HG02885 (cell line): ENCODE results near the gene SMCP.

ENCODE experiments used
- ATAC-seq: cut with Tn5 transposase; IDR thresholded peaks from one replicate; pipeline ENCODE4 v1.9.1; 2021; ENCODE audit warnings: mild to moderate bottlenecking; ENCODE audit not compliant: unreplicated experiment, poor library complexity

The SMCP gene

GRCh38 chr1:152878042-152878441 lies at the start of gene SMCP:
Gene SMCP (plus strand): TSS chr1:152878322. CDS start chr1:152884423, 6,101 bp downstream.
- no peak for ATAC-seq

DNA sequence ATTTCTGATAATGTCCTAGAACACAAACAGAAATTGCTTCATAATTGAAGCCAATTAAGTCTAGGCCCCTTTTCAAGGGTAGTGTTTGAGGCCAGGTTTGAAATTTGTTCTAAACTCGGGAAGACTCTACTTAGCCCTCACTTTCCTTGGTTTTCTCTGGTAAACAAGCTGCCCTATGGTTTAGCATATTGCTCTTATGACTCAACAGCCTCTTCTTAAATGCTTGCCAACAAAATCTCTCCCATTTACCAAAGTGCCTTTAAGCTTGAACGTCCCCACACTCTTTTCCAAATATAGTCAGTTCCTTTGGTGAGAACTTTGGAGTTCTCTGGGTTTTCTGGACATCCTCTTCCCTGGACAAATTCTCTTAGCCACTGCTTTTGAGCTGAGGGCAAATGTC lies 41.3 kb upstream of the SMCP start:
- no peak for ATAC-seq

DNA sequence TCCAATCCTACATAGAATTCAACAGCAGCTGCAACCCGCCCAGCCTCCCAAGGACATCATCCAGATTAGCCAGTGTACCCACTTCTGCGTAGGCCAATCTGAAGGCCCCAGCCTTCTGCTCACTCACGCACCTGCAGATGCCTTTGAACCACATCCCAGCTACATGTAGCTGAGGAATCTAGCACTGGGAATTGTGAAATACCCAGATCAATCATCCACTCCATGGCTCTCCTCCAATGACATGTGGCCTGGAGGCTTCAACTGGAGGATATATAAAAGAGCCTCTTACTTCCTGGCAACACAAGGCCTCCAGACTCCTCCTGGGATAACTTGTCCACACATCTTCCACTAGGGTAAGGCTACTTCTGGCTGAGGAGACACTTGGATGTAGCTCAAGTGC lies 35.6 kb upstream of the SMCP start, which contains the start of gene LCE6A:
Gene LCE6A, plus strand, starts transcription at position 301 of the 400 bp plus-strand sequence. CDS start 665 bp downstream, outside the sequence.
- no peak for ATAC-seq

DNA sequence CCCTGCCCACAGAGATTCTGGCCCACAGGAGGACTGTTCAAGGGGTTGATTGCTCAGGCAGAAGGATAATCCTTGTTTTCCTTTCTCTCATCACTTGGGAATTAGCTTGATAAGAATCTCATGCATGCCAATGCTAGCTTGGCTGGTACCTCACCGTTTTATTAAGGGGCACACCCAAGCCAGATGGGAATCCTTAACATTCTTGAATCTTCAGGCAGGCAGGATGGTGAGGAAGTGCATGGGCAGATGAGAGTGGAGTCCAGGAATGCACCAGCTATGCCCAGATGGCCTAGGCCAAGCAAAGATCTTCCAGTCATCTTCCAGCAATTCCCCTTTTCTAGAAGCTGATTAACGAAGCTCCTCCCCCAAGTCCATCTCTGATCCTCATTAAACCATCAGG lies 22.5 kb upstream of the SMCP start:
- ATAC-seq: no peak

DNA sequence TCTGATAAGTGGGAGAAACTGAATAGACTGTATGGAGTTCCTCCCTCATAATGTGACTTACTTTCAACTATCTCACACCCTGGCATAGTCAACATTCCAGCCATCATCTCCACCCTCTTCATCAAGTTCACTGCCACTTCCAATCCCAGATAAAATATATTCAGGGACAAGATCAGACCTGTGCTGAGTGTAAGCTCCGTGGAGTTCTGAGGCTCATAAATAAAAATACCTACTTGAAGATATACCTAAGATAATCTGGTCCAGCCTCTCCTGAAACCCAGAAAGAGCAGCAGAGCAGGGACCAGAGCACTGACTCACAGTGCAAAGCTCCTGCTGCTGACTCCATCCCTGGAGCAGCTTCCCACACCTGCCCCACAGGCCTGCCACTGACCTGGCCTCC lies 20.1 kb upstream of the SMCP start:
- ATAC-seq: no peak

DNA sequence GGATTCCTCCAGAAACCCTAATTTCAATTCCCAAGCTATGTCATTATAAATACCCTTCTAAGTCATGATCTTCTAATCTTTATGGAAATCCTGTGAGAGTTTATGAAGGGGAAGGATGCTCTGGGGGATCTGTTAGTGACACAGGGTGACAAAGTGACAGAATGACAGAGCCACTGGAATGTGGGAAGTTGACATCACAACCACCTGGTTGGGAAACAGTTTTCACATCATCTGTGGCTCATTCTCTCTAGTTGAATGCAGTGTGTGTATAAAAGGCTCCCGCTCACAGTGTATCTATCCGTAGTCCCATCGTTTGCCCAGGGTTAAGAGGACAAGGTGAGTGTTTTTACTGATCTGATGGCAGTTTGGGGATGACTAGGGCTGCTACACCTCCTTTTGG lies 18.4 kb upstream of the SMCP start, which contains the start of gene LCE7A:
Gene LCE7A, plus strand, starts transcription at position 301 of the 400 bp plus-strand sequence. CDS start 702 bp downstream, outside the sequence.
- no peak for ATAC-seq

- no peak for ATAC-seq
Measured at GRCh38 chr1:152860129-152860528, 18.0 kb upstream of the SMCP start.

DNA sequence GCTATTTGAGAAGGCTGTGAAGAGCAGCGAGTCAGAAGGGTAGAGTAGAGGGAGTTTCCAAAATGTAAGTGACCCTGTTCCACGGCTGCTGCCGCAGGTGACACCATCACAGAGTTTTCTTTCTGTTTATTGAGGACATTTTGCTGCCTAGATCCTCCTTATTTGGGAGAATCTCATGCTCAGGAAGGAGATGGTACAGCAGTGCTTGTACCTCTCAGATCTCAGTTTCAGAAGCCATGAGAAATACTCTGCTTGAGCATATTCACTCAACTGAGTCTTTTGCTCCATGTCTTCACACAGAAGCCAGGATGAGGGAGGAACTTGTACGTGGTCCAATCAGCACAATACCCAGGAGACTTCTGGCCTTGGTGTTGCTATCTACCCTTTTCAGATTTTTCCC lies 16.7 kb upstream of the SMCP start:
- ATAC-seq: no peak

DNA sequence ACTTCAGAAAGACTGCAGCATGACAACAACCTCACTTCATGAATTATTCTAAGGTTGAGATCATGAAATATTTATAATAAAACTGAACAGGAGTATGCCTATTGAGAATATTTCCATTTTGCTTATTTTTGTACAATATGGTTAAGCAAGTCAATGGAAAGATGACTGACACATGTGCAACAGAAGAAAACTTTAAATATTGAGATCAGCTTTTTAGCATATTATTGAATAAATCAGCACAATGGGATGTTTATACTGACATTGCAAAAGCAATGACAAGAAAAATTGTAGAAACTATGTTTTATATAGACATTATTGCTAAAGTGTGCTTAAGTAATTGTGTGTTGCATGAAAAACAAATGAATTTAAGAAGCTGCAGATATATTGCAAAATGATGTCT lies 13.7 kb upstream of the SMCP start:
- no peak for ATAC-seq

DNA sequence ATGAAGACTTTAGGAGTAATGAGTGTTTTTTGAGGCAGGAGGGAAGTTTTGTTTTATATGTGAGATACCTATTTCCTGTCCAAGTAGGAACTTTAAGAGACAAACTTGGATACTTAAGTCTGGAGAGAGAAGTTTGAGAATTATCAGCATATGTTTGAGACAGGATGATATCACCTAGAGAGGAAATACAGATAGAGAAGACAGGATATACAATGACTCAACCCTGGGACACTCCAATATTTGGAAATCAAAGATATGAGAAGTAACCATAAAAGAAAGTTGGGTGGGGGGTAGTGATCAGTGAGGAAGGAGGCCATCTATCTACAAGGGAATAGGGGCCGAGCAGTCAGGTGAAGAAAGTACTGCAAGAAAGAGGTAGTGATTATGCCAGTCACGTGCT lies 11.8 kb upstream of the SMCP start:
- no peak for ATAC-seq

DNA sequence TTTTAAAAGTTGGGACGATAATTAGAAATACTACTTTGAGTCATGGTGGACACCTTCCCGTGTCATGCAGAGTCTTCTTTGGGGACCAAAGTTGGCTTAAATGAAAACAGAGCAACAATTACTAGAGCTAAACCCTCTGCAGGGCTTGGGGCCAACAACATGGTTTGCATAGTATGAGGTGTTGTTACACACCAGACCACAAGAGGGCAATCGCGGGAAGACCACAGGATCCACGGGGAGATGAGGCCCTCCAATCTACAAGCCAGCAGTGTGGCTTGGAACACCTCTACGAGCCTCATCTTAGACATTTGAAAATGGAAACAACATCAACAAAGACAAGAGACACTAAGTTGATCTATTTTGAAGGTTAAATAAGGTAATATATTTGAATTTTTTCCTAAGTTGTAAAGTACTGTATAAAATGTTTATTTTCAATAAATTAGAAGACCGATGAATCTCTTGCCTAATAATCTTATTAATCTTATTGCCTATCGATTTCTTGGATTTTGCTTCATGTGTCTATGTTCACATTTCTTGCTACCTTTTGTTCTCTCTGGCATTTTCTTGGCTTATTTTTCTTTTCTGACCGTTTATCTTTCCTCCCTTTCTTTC lies 8.2 kb upstream of the SMCP start:
- peak; percentile 78 for ATAC-seq

DNA sequence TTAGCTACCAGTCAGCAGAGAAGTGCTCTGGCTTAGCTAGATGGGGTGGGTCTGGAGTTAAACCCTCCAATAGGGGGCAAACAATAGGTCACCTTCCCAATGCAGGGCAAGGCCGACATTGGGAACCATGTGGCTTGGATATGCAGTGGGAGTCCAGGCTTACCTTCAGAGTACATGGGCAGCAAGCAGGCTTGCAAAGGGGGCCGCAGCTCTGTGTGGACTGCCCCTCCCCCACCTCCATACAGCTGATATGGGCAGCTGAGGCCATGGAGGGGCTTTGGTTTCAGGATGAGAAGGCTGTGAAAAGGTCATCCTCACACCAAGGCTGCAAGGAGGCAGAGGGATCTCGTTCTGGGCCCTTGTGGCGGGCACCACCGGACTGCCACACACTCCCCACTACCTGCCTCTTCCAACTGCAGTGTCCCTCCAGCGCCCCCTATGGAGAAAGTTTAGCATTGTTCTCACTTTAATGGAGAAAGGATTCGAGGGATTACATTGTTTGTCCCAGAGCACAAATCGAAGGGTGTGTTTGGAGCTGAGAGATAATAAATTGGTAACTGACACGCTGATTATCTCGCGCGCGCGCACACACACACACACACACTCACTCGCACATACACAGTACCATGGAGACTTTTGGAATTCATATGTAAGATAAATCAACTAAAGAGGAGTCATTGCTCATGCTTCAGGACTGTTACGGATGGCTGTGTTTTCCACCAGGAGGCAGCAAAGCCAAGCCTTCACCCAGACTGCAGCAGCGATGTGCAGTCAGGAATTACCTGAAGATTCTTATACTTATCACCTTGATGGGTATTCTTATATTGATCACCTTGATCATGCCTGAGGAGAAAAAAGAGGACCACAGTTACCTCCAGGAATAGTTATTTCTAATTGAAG lies 7.0 kb upstream of the SMCP start:
- ATAC-seq: no peak

- peak; percentile 48 for ATAC-seq
Measured at GRCh38 chr1:152871731-152872126, 6.4 kb upstream of the SMCP start.

- ATAC-seq: no peak
Measured at GRCh38 chr1:152873495-152873894, 4.6 kb upstream of the SMCP start.

- no peak for ATAC-seq
Measured at GRCh38 chr1:152876827-152877226, 1.3 kb upstream of the SMCP start.

DNA sequence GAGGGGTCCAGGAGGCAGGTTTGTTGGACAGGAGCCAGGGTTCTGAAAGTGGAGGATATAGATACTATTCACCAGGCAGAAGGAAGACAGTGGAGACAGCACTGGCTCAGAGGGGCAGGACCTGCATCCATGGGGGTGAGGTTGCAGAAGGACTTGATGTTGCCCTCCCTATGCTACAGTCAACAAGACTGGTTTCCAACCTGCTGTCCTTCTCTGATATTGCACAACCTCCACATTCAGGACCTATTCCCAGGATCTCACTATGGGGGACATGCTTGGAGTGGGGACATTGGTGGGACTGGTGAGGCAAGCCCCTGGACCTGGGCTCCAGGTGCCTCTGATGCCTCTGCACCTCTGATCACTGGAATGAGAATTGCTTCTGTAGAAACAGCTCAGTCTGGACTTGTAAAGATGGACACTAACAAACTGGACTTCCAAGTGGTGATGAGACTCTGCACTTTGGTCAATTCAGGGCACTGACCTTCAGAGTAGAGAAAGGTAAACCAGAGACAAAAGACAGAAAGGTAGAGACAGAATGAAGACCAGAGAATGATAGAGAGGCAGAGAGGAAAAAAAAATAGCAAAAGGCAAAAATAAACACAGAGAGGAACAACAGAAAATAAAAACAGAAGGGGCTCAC lies 1.6 kb downstream of the SMCP start:
- no peak for ATAC-seq

GRCh38 chr1:152880316-152880715 lies 2.2 kb downstream of the SMCP start:
- ATAC-seq: no peak

GRCh38 chr1:152880907-152881306 lies 2.8 kb downstream of the SMCP start:
- ATAC-seq: peak; percentile 85

- no peak for ATAC-seq
Measured at GRCh38 chr1:152884085-152884484, 6.0 kb downstream of the SMCP start.

DNA sequence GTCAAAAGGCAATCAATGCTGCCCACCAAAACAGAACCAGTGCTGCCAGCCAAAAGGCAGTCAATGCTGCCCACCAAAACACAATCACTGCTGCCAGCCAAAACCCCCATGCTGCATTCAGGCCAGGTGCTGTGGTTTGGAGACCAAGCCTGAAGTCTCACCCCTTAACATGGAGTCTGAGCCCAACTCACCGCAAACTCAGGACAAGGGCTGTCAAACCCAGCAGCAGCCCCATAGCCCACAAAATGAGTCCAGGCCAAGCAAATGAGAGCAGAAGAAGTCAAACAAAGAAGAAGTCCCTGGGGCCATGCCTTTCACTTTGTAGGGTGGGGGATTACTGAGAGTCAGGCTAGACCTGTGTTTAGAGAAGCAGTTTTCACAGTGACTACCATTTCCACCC lies 6.4 kb downstream of the SMCP start:
- ATAC-seq: no peak

- no peak for ATAC-seq
Measured at GRCh38 chr1:152884966-152885624, 7.0 kb downstream of the SMCP start.
